HG03469 (cell line): Measurements from ENCODE around the gene TMEM41A.

Experiments used
- ATAC-seq: cut with Tn5 transposase; IDR thresholded peaks from one replicate; pipeline ENCODE4 v1.9.1; 2021; ENCODE audit warnings: mild to moderate bottlenecking, moderate library complexity, moderate number of reproducible peaks; ENCODE audit not compliant: unreplicated experiment

TMEM41A gene

DNA sequence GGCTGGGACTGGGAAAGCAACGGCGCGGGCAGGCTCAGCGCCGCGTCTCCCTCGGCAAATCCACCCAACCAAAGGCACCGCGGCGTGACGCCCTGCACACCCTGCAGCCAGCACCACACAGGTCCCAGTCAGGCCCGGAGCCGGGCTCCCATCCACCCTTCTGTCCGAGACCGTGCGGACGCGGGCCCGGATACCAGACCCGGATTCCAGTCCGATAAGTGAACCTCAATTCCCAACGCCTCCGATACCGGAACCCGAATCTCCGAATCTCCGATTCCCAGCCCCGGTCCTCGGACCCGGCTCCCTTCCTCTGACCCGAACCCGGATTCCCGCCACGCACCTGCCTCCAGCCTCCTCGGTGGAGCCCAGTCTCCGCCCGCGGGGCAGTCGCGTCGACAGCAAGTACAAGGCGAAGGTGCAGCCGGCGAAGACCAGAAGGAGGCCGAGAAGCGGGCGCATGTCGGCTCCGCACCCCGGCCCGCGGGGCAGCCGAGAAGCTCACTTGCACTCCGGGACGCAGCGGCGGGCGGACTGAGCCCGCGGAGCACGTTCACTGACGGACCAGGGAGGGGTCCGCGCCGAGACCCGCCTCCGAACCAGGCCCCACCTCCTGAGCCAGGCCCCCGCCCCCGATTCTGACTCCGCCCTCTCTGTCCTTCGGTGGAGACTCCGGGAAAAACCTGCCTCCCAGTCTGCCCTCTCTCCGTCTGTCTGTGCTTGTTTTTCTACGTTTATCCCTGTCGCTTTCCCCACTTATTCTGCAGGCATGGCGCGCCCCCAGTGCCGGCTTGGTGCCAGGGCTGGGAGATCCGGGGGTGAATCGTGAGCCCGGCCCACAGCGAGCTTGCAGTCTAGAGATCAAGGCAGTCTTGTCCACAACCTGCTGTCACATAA is at the start of gene TMEM41A:
Gene TMEM41A, minus strand, starts transcription at position 533 of the 894 bp plus-strand sequence. Its CDS starts 74 bp downstream, at position 459.
- ATAC-seq, result peak; percentile 89

DNA sequence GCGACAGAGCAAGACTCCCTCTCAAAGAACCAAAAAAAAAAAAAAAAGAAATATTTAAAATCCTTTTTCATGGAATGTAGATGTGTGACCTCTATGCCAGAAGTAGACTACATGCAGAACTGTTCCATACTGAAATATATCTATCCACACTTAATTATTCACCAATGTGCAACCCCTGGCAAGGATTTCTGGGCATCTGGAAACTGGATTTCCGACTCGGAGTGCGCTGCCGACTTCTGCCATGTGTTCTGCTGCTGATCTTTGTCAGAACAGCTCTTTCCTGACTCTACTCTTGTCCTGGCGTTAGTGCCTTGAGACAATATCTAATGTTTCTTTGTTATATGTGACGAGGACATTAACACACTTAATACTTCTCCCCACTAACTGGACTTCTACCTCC is 41.9 kb upstream of the TMEM41A start:
- ATAC-seq, result no peak

DNA sequence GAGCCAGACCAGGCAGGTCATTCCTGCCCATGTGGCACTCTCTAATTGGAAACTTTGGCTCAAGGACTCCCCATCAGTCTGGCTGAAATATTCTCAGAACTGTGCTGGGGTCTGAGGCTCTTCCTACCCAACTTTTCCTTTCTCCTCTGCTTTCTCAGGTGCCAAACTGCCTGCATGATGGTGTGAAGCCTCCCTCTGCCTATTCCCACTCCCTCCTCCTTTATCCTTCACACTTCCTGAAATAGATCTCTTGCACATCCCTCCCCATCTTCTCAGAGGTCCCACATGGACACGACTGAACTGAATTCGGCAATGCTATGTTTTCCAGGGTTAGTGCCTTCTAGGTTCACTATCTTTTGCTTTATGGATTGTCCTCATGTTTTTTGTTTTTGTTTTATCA is 41.1 kb upstream of the TMEM41A start:
- ATAC-seq, result no peak

DNA sequence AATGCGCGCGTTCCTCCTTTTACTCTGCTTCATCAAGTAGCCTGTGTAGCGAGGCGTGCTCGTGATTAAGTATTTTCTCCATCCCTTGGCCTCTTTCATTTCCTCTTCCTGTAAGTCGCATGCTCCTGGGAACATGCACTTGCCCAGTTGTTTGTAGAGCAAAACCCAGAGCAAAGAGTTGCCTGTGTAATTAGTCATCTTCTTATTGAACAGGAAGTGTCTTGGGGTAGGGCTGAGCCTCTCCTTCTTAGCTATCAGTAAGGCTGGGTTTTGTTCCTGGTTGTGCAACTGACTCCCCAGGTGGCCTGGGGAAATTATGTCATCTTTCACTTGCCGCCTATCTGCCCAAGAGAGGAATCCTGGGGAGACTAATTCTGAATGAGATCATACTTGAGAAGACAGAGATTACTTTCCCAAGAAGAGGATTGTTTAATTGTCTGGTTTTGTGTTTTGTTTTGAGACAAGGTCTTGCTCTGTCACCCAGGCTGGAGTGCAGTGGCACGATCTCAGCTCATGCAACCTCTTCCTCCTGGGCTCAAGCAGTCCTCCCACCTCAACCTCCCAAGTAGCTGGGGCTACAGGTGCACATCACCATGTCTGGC is 38.6 kb upstream of the TMEM41A start:
- peak; percentile 97 for ATAC-seq

DNA sequence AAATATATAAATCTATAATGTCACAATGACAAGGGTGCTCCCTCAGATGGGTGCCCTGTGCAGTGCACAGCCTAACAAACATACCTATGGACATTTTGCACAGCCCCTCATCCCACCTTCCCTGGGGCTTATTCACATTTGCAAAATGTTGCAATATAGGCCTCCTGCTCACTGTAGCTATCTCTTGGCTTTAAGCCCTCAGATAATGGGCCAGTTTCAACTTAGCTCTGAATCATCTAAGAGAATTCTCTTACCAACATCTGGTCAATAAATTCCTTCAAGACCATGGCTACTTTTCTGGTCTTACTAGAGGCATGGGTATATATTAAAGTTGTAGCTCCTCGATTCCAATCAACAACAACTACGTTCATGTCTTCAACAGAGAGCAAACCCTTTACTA is 35.7 kb upstream of the TMEM41A start:
- ATAC-seq, result no peak

DNA sequence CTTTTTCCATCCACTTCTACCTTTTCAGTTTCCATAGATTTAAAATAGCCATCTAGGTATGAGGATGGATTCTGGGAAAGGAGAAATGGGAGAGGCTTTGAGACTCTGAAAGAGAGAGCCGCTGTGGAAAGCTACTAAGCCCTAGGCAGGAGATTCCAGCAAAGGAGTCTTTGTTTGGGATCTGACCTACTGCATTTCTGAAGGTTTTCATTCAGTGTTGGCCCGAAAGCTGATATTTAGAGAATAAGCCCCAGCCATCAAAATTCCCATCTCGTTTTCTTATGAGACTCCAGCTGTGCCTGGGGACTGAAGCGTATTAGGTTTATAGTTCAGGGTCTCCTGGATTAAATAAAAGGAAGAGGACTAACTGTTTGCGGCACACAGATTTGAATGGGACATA is 34.1 kb upstream of the TMEM41A start:
- no peak for ATAC-seq

DNA sequence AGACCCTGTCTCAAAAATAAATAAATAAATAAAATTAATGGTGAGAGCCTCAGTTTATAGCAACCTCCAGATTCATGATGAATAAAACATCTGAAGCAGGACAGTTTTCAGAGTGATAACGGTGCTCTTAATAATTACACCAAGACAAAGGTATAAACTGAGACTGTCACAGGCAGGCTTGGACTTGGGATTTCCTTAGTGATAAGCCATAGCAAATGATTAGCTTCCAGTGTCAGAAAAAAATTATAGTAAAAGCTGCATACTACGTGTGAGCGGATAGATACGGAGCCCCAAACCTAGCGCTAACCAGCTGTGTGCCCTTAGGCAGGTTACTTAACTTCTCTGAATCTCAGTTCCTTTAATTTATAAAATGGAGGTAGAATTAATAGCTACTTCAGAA is 32.0 kb upstream of the TMEM41A start:
- ATAC-seq, result no peak

DNA sequence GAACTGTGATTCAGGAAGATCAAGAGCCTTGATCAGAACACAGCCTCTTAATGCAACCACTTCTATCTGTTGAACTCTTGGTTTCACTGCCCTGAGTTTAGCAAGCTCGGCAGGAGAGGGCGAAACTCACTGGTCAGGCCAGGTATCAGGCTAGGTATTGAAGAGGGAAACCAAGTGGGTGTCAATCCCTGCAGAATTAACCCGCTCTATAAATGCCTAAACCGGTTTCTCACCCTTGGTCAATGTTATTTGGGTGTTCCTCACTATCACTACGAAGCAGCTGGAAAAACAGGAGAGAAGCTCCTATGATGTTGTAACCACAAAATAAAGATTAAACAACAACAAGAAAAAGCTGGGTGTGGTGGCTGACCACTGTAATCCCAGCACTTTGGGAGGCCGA is 29.7 kb upstream of the TMEM41A start:
- no peak for ATAC-seq

DNA sequence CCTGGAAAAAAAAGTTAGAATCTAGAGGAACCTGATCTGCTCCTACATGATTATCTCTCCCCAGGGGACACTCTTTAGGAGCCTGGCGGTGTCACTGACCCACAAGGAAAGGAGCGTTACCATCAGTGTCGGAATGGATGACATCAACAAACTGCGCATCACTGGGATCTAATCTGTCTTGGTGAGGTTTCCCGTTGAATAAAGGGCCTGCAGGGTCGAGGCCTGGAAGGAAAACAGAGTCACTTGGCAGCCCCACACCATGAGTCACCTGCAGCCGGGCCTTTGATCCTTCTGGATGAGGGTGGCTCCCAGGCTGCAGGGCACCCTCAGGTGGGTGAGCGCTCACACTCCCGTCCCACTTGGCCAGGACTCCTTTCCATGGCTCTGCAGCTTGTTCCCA is 28.5 kb upstream of the TMEM41A start:
- no peak for ATAC-seq

DNA sequence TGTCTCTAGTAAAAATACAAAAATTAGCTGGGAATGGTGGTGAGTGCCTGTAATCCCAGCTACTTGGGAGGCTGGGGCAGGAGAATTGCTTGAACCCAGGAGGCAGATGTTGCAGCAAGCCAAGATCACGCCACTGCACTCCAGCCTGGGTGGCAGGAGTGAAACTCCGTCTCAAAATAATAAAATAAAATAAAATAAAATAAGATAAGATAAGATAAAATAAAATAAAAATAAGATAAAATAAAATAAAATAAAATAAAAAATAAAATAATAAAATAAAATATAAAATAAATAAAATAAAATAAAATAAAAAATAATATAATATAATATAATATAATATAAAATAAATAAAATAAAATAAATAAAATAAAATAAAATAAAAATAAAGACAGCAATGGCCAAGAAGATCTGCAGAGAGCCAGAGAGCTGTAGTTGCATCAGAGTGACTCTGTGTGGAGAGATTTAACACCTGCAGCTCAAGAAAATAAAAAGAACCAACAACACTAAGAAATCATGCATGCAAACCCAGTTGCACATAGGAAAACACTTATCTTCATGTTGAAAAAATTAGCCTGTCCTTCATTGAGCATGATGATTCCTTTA is 27.6 kb upstream of the TMEM41A start:
- ATAC-seq, result no peak

DNA sequence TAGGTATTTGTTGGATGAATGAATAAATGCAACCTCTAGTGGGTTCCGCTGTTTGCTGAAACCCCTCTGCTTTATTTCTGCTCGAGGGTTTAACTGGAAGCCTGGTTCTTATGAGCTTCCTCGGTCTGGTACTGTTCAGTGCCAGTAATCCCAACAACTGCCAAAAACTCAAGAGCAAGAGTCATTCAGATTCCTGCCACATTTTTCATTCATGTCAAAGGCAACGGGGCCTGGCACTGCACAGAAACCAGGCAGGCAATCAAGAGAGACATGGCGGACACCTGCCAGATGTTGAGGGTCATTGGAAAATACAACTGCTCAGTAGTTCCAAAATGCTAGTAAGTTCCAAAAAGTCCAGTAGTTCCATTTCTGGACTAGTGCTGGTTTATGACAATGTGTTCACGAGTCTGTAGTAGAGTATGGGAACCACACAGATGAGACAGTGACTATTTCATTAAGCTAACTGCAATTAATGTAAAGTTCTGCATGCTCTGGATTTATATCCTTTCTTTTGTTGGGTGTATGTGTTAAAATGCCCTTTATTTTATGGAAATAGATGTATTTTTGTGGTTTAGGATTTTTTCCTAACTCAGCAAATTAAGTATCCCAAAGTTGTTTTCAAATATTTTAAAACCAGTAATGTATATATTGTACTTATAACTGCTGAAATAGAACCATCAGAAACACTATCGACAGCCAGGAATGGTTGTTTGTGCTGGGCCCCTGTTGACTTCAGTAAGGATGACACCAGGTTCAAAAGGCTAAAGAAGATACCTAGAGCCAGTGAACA is 22.7 kb upstream of the TMEM41A start:
- ATAC-seq, result no peak

DNA sequence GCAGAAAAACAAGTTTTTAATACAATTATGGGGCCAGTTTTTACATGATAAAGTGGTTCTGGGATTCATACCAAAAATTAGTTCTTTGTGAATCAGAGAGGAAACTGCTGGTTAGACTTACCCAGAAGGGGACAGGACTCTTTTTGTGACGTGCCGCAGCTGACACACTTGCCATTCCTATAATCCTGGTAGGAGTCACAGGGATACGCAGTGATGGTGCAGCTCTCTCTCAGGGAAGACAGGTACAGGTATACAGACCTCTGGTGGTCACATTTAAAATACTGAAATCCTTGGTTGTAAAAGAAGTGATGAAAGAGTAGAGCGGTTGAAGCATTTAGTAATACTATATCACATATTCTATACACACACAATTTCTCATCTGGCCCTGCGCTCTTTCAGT is 20.2 kb upstream of the TMEM41A start:
- ATAC-seq, result no peak

DNA sequence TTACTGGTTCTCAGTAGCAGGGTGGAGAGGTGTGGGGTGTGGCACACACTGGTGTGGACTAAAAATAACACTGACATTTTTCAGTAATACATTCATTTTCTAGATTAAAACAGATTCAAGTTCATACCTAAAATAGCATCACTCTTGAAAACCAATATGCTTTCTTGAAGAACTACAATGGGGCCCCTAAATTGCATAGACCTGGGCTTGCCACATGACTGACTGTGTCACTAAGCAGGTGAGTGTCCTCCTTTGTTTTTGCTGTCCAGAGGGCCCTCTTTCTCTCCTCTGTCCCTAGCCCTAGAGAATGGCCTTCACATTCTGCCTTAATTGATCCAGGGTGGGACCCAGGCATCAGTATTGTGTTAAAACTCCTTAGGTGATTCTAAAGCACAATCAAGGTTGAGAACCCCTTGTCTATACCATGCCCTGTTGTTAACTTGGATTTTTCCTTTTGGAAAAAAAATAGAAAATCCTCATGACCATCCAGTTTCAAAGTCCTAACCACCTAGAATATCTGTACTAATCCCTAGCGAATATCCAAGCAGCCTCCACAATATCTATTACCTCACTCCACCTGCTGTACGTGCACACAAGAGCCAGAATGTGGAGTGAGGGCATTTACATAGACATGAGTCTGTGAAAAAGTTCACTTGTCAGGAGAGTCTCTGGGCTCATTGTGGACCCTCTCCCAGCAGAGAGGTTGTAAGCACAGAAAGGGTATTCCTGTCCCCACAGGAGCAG is 18.7 kb upstream of the TMEM41A start:
- no peak for ATAC-seq

DNA sequence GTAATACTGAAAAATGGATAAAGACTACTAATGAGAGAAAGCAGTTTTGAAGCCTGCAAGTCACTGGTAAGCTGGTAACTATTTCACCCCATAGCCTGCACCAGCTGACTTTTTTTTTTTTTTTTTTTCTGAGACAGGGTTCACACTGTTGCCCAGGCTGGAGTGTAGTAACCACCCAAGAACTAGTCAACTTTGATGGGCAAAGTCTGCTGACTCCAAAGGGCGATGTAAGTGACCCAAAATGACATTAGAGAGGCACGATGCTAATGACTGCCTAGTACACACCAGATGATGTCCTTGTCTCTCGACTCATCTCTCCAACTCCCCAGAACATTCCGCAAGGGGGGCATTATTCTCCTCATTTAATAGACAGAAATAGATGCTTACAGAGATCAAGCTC is 12.9 kb upstream of the TMEM41A start:
- ATAC-seq, result no peak

DNA sequence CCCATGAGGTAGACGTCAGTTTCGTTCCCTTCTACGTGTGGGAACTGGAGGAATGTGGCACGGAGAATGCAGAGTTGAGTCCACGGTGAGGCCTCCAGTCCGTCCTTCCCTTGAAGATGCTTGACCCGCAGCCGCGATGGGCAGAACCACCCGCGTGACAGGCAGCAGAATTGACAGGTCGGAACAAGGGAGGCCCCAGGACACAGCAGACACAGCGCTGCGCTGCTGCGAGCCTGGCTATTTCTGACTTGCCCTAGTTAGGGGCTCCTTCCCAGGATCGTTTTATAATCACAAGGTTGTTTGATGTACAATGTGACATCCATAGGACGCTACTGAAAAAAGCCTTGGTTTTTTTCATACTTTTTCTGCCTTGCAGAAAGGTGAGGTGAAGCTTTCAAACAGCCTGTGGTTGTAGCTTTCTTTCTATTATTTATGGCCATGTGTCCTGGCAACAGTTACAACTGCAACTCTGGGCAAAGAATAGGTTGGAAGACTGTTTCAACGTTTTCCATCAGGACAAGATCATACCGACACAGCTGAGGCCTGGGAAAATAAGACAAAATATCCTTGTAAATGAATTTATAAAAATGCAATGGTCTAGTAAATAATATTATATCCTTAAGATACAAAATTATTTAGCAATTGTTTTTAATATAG is 9.6 kb upstream of the TMEM41A start:
- no peak for ATAC-seq

DNA sequence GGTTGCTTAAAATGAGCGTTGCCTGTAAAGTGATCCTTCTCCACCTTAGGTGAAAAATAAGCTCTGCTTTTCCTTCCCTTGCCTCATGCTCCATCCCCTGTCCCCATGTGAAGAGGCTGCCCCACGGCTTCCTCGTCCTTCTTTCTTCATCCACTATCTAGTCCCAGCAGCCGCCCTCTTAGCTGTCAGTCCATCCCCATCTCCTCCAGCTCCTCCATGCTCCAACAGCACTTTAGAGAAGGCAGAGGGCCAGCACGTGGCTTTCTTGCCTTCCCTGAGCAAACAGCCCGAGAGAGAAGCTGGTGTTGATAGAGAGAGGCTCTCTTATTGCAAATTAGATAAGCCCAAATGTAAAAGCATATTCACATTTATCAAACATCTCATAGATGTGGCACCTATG is 9.0 kb upstream of the TMEM41A start:
- ATAC-seq, result no peak

DNA sequence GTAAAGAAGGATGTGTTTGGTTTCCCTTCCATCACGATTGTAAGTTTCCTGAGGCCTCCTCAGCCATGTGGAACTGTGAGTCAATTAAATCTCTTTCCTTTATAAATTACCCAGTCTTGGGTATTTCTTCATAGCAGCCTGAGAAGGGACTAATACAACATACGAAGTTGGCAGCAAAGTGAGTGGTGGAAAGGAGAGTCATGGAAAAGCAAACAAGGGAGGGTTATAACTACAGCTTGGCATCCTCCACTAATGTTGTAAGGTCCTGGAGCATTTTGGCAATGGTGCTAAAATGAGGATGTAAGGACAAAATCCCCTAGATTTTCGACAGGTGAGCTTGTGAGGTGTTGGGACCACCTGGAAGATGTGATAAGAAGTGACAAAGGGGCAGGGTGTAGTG is 5.8 kb upstream of the TMEM41A start:
- no peak for ATAC-seq

DNA sequence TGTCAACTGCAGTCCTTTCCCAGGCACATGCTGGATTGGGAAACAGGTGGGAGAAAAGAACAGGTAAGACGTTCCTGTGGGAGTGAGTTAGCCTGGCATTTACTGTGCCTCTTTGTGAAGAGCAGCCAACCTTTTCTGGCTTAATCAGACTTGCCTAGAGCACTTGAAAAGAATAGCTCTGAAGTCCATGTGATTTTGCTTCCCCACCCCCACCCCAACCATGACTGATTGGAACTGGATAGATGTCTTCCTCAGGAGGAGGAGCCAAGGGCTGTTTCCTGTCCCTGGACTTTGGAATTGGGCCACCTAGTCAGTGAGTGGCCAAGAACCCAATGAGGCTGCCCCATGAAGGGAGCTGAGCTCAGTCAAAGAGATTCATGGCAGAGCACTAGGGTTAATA is 4.7 kb upstream of the TMEM41A start:
- no peak for ATAC-seq

DNA sequence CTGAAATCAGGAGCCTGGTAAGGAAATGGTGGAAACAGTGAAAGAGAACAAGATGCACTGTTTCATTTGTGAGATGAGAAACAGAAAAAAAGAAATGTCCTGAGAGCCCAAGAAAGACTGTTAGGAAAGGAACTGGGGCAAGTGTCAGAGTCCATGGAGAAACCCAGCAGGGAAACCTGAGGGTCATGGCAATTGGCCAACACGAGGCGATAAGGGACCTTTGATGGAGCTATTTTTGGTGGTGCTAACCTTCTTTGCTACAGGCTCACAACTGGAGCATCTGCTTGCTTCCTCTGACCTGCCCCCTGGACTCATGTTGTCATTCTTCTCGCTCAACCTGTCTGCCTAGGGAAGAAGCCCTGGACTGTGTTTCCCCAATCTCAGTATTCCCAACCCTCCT is 4.2 kb upstream of the TMEM41A start:
- ATAC-seq, result no peak

DNA sequence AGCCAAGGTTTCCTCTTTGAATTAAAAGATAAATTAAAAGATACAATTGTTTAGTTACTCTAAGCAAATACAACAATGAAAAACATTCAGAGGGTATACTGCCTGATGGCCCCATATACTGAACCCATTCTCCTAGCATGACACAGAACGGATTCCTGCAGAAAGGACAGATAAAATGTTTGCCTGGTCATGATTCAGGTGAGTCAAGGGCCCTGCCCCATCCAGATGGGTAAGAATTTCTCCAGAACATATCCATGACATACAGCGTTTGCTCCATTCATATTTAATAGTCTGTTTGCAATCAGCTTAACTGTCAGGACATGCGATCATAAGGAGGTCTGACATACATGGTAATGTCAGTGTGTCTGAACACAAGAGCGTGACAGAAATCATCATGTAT is 8.6 kb downstream of the TMEM41A start:
- no peak for ATAC-seq
